K562 (cell line): ENCODE data around the gene EML2. TPM values are rescaled to one million over a fixed set of nuclear protein-coding genes. Genes with fewer than 3 reads are reported as not detected.
A peak's percentile ranks its signal among the peaks of the same experiment; 100 is the strongest.

Source experiments
- ATF2 ChIP-seq: sonication (generic); formaldehyde crosslinking; IDR thresholded peaks from 2 replicates; pipeline ENCODE4 v1.8.1; 2022; ENCODE audit warnings: missing genetic modification reagents
- BHLHE40 ChIP-seq: IDR thresholded peaks from 2 replicates; pipeline ENCODE4 v1.6.1; 2011; ENCODE audit warnings: low read length, improper control_type of control experiment
- CEBPB ChIP-seq: fragments of 450-650 bp; IDR thresholded peaks from 2 replicates; pipeline ENCODE4 v1.6.1; 2016; ENCODE audit warnings: missing genetic modification characterization, missing compliant biosample characterization
- MGA ChIP-seq: fragments of 450-650 bp; IDR thresholded peaks from 2 replicates; pipeline ENCODE4 v1.6.1; 2016; ENCODE audit warnings: mild to moderate bottlenecking, moderate library complexity
- PHF20 ChIP-seq: fragments of 450-650 bp; IDR thresholded peaks from 2 replicates; pipeline ENCODE4 v1.6.1; 2018; ENCODE audit not compliant: partially characterized antibody
- PTTG1 ChIP-seq: fragments of 450-650 bp; IDR thresholded peaks from 2 replicates; pipeline ENCODE4 v1.6.1; 2016; ENCODE audit warnings: low read depth, mild to moderate bottlenecking, missing genetic modification characterization, missing compliant biosample characterization
- SREBF1 ChIP-seq: fragments of 150-350 bp; IDR thresholded peaks from 2 replicates; pipeline ENCODE4 v1.6.1; 2014; ENCODE audit warnings: antibody characterized with exemption, low read depth, low read length, borderline replicate concordance
- TCF15 ChIP-seq: fragments of 250-450 bp; sonication (Bioruptor Pico); IDR thresholded peaks from 2 replicates; pipeline ENCODE4 v1.8.0; 2022; ENCODE audit warnings: moderate library complexity, mild to moderate bottlenecking, inconsistent platforms
- THRB ChIP-seq: fragments of 450-650 bp; formaldehyde crosslinking; conservative IDR thresholded peaks from 2 replicates; pipeline ENCODE4 v1.4.0; 2022; ENCODE audit warnings: mild to moderate bottlenecking, missing genetic modification characterization
- VEZF1 ChIP-seq: fragments of 200-800 bp; sonication (Bioruptor generic); IDR thresholded peaks from 2 replicates; pipeline ENCODE4 v1.6.1; 2017; ENCODE audit warnings: missing genetic modification characterization, missing compliant biosample characterization
- ZFX ChIP-seq: sonication (generic); formaldehyde crosslinking; IDR thresholded peaks from 2 replicates; pipeline ENCODE4 v1.8.0; 2022; ENCODE audit warnings: mild to moderate bottlenecking, missing genetic modification reagents, moderate library complexity
- polyA plus RNA-seq, 8 experiments: library from polyadenylated mRNA; depleted of rRNA in 4 of 8; stranded (reverse) in 5 of 8; unstranded in 3 of 8; fragments of >200 nt; fragmentation: Nextera tagmentation in 2 of 8; fragmentation: Illumina TruSeq in 1 of 8; extraction: Ambion mirVana in 2 of 8; extraction: Trizol in 1 of 8; gene quantifications; 2 replicates each; pipeline versions ENCODE4 v1.2.1 to v1.2.3, GENCODE V29; 2011 to 2014; ENCODE audit warnings: inconsistent platforms in 1 of 8, missing spikeins in 1 of 8
- total RNA-seq, 7 experiments: library from RNA; depleted of rRNA in 6 of 7; stranded (reverse); fragments of >200 nt in 6 of 7; fragmentation: Illumina TruSeq in 2 of 7; extraction: Trizol in 2 of 7; gene quantifications; 2 replicates each; pipeline versions ENCODE4 v1.2.1 to v1.2.3, GENCODE V29; 2011 to 2021; ENCODE audit warnings: low replicate concordance in 1 of 7

The EML2 gene
- total and polyA plus RNA-seq, 9 of the 15 experiments (the other 6 are each of a cell fraction or from before 2014, with no cell fraction given), result 2.6 to 69.6 (median 24.8) TPM

GRCh38 chr19:45667620-45668341, 28.6 kb upstream of the EML2 start, which contains the start of gene GIPR (continued):
- no peak for TF ChIP-seq MGA
- TF ChIP-seq ZFX, result no peak
- peak; percentile 72 for TF ChIP-seq CEBPB (tag)
- TF ChIP-seq PTTG1 (tag), result no peak
- TF ChIP-seq ATF2 (CRISPR knock-in tag), result no peak
- no peak for TF ChIP-seq THRB (CRISPR knock-in tag)
- TF ChIP-seq TCF15 (CRISPR knock-in tag), result no peak
- peak; percentile 78 for TF ChIP-seq VEZF1 (CRISPR knock-in tag)
- no peak for TF ChIP-seq SREBF1
- 0 out of 2 replicates have a peak, but pooled peaks have one; percentile 24 for TF ChIP-seq BHLHE40
- TF ChIP-seq PHF20, result no peak
